WTC11 (cell line): ENCODE results near the gene GPHA2. TPM values are rescaled to one million over a fixed set of nuclear protein-coding genes. Genes with fewer than 3 reads are reported as not detected.

ENCODE experiments used
- ATAC-seq: fragments of 200-7000 bp; cut with Tn5 transposase; 2 replicates; pipeline ENCODE4 v1.10.0; 2021; ENCODE audit warnings: mild to moderate bottlenecking, moderate library complexity
- CTCF ChIA-PET: fragments of 300-600 bp; sonication (Branson Sonifier 250); formaldehyde crosslinking; loops from one replicate; lab custom pipeline; 2021; ENCODE audit warnings: antibody characterized with exemption; lab: Charles Lee
- POLR2A ChIA-PET: fragments of 350-600 bp; sonication (Branson Sonifier 250); formaldehyde crosslinking; loops from one replicate; lab custom pipeline; 2021; ENCODE audit warnings: antibody characterized with exemption; lab: Charles Lee
- DNase-seq: peaks from one replicate; pipeline ENCODE4 v3.0.0; 2021; ENCODE audit warnings: low spot score
- H3K27ac Mint-ChIP-seq: 2 replicates; pipeline ENCODE4 v1.8.0; 2021; ENCODE audit warnings: mixed read lengths
- H3K27me3 Mint-ChIP-seq: 2 replicates; pipeline ENCODE4 v1.8.0; 2021; ENCODE audit warnings: low read depth, mild to moderate bottlenecking, moderate library complexity, mixed read lengths
- H3K36me3 Mint-ChIP-seq: 2 replicates; pipeline ENCODE4 v1.8.0; 2021; ENCODE audit warnings: mixed read lengths
- H3K4me1 Mint-ChIP-seq: 2 replicates; pipeline ENCODE4 v1.8.0; 2022; ENCODE audit warnings: mixed read lengths
- H3K4me3 Mint-ChIP-seq: 2 replicates; pipeline ENCODE4 v1.8.0; 2021; ENCODE audit warnings: mild to moderate bottlenecking, moderate library complexity, mixed read lengths
- H3K9me3 Mint-ChIP-seq: 2 replicates; pipeline ENCODE4 v1.8.0; 2021; ENCODE audit warnings: mixed read lengths
- CBFB ChIP-seq: sonication (generic); formaldehyde crosslinking; IDR thresholded peaks from 2 replicates; pipeline ENCODE4 v1.8.1; 2022; ENCODE audit warnings: mild to moderate bottlenecking, low read depth, missing genetic modification reagents
- CREB1 ChIP-seq: sonication (generic); formaldehyde crosslinking; IDR thresholded peaks from 2 replicates; pipeline ENCODE4 v1.8.0; 2023; ENCODE audit warnings: mild to moderate bottlenecking, missing genetic modification reagents
- EMX1 ChIP-seq: fragments of 250-450 bp; sonication (Bioruptor Pico); IDR thresholded peaks from 2 replicates; pipeline ENCODE4 v1.8.0; 2021; ENCODE audit warnings: mild to moderate bottlenecking
- KAT7 ChIP-seq: sonication (generic); formaldehyde crosslinking; IDR thresholded peaks from 2 replicates; pipeline ENCODE4 v1.8.1; 2023; ENCODE audit warnings: missing genetic modification reagents, mild to moderate bottlenecking, borderline replicate concordance
- NR2C2 ChIP-seq: sonication (generic); formaldehyde crosslinking; IDR thresholded peaks from 2 replicates; pipeline ENCODE4 v1.8.0; 2022; ENCODE audit warnings: mild to moderate bottlenecking, missing genetic modification reagents
- OVOL2 ChIP-seq: fragments of 250-450 bp; sonication (Bioruptor Pico); IDR thresholded peaks from 2 replicates; pipeline ENCODE4 v1.9.0; 2021; ENCODE audit warnings: mild to moderate bottlenecking, borderline replicate concordance
- TEAD4 ChIP-seq: sonication (generic); formaldehyde crosslinking; IDR thresholded peaks from 2 replicates; pipeline ENCODE4 v1.8.0; 2022; ENCODE audit warnings: mild to moderate bottlenecking, missing genetic modification reagents
- ZNF219 ChIP-seq: sonication (generic); formaldehyde crosslinking; IDR thresholded peaks from 2 replicates; pipeline ENCODE4 v1.8.0; 2023; ENCODE audit warnings: missing genetic modification reagents, mild to moderate bottlenecking, borderline replicate concordance
- ZNF232 ChIP-seq: sonication (generic); formaldehyde crosslinking; IDR thresholded peaks from 2 replicates; pipeline ENCODE4 v1.8.0; 2022; ENCODE audit warnings: mild to moderate bottlenecking, missing genetic modification reagents
- ZNF396 ChIP-seq: fragments of 250-450 bp; sonication (Bioruptor Pico); IDR thresholded peaks from 2 replicates; pipeline ENCODE4 v1.8.0; 2021; ENCODE audit warnings: mild to moderate bottlenecking, moderate library complexity, borderline replicate concordance
- total RNA-seq: library from RNA; stranded (reverse); gene quantifications from 3 replicates; pipeline ENCODE4 v1.2.3, GENCODE V29; 2021
- TF ChIP-seq, protein P1 (sequence below): sonication (generic); formaldehyde crosslinking; IDR thresholded peaks from 2 replicates; pipeline ENCODE4 v1.8.1; 2022; ENCODE audit warnings: mild to moderate bottlenecking, missing genetic modification reagents, moderate library complexity, borderline replicate concordance
- TF ChIP-seq, protein P2 (sequence below): fragments of 250-450 bp; sonication (Bioruptor Pico); IDR thresholded peaks from 2 replicates; pipeline ENCODE4 v1.9.0; 2021; ENCODE audit warnings: mild to moderate bottlenecking, borderline replicate concordance
- TF ChIP-seq, protein P3 (sequence below): sonication (generic); formaldehyde crosslinking; IDR thresholded peaks from 2 replicates; pipeline ENCODE4 v1.8.0; 2022; ENCODE audit warnings: mild to moderate bottlenecking, missing genetic modification reagents
- TF ChIP-seq, protein P4 (sequence below): sonication (generic); formaldehyde crosslinking; conservative IDR thresholded peaks from 2 replicates; pipeline ENCODE4 v1.8.1; 2023; ENCODE audit warnings: mild to moderate bottlenecking, low read depth, missing genetic modification reagents, moderate library complexity

Gene GPHA2
- total RNA-seq, 1 experiment from 2014 or later, result 1.6 TPM

DNA sequence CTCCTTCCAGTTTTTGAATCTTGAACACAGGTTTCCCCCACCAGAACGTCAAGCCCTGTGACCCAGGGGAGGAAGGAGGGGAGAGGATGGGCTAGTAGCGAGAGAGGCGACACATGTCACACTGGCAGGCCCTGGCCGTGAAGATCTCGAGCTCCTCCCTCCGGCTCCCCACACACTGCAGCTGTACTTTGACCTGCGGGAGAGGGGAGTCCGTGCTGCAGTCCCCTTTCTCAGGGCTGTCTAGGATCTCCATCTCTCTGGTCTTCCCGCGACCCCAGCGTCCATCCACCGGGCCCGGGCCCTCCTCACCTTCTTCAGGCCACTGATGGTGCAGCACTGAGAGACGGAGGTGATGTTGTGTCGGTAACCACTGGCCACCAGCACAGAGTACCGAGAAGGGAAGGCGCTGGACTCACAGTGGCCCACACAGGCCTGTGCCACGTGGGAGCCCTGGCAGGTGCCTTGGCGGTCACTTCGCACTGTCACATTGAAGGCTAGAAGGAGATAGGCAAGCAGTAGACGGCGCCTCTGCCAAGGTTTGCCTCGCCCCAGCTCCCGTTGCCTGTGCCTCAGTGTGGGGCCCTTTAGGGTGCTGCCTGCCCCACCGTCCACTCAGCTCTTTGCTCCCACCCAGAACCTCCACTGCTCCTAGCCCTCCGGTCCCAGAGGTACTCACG is 873 bp downstream of the GPHA2 start:
- ChIA-PET POLR2A (interaction anchor here (0.6 to 1.2 kb wide), 5 partner anchors 10 to 744 kb away, joined by 3 to 6 read pairs (median 3); partner anchors contain the start of gene PPP2R5B), CTCF (interaction anchor here (0.5 to 4.3 kb wide), 10 partner anchors 10 to 791 kb away, joined by 3 to 30 read pairs (median 8); partner anchors contain the start of genes ARL2 and BATF2)
- DNase-seq (no peak), ATAC-seq (peak; percentile 27)
- Mint-ChIP-seq H3K4me1 (peaks cover 24% of the 10 kb centered on the region), H3K9me3 (no peaks in the 10 kb centered on the region), H3K36me3 (peaks cover 3% of the 10 kb centered on the region), H3K4me3 (no peak overlapping the region), H3K27me3 (no peaks in the 10 kb centered on the region), H3K27ac (no peak overlapping the region)
- TF ChIP-seq ZNF396 (CRISPR knock-in tag), result no peak
- 0 out of 2 replicates have a peak, but pooled peaks have one; percentile 8 for TF ChIP-seq CREB1 (CRISPR knock-in tag)

DNA sequence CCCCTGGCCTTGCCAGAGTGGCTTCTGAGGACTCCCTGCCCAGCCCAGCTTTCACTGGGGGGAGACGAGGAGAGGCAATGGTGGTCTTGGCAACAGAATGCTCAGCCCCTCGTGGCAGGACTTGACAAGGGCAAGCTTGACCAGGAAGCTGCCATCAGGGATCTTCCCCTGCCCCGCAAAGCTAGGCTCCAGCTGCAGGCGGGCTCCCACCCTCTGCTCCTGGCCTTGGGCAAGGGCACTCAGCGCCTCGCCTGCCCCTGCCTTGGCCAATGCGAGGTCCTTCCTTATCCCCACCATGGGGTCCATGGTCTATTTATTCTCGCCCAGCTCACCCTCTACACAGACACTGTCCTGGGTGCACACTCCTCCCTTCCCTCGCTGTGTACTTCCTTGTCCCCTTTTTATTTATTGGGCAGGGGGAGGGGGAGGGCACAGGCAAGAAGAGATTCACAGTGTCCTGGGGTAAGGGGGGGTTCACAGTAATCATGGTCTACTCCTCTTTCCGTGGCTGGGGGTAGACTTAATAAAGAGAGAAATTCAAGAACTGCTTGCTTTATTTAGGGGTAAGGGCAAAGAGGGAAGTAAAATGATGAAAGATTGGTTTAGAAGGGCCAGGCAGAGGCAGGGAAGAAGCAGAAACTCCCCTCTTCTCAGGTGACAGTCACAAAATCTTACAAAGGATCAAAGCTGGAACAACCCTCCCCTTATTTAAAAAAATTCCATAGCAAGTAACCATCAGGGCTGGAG is 1.6 kb downstream of the GPHA2 start:
- no peaks in the 10 kb centered on the region for H3K9me3 Mint-ChIP-seq
- ChIA-PET CTCF (interaction anchor here (0.5 to 4.3 kb wide), 8 partner anchors 14 to 791 kb away, joined by 3 to 30 read pairs (median 7); partner anchors contain the start of gene BATF2), POLR2A (interaction anchor here (0.6 to 1.1 kb wide), 2 partner anchors 10 to 743 kb away, joined by 3 to 6 read pairs; partner anchors contain the start of gene PPP2R5B)
- H3K36me3 Mint-ChIP-seq, result peaks cover 3% of the 10 kb centered on the region
- DNase-seq, result no peak
- H3K4me3 Mint-ChIP-seq, result no peak overlapping the region
- peaks cover 24% of the 10 kb centered on the region for H3K4me1 Mint-ChIP-seq
- H3K27ac Mint-ChIP-seq, result no peak overlapping the region
- TF ChIP-seq KAT7 (CRISPR knock-in tag) (no peak), OVOL2 (CRISPR knock-in tag) (no peak), NR2C2 (CRISPR knock-in tag) (no peak), ZNF219 (CRISPR knock-in tag) (no peak), TEAD4 (CRISPR knock-in tag) (no peak), ZNF232 (CRISPR knock-in tag) (no peak), EMX1 (CRISPR knock-in tag) (no peak), ZNF396 (CRISPR knock-in tag) (no peak), CBFB (CRISPR knock-in tag) (no peak)
- TF ChIP-seq, protein P1, sequence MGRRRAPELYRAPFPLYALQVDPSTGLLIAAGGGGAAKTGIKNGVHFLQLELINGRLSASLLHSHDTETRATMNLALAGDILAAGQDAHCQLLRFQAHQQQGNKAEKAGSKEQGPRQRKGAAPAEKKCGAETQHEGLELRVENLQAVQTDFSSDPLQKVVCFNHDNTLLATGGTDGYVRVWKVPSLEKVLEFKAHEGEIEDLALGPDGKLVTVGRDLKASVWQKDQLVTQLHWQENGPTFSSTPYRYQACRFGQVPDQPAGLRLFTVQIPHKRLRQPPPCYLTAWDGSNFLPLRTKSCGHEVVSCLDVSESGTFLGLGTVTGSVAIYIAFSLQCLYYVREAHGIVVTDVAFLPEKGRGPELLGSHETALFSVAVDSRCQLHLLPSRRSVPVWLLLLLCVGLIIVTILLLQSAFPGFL, result no peak
- TF ChIP-seq, protein P2, sequence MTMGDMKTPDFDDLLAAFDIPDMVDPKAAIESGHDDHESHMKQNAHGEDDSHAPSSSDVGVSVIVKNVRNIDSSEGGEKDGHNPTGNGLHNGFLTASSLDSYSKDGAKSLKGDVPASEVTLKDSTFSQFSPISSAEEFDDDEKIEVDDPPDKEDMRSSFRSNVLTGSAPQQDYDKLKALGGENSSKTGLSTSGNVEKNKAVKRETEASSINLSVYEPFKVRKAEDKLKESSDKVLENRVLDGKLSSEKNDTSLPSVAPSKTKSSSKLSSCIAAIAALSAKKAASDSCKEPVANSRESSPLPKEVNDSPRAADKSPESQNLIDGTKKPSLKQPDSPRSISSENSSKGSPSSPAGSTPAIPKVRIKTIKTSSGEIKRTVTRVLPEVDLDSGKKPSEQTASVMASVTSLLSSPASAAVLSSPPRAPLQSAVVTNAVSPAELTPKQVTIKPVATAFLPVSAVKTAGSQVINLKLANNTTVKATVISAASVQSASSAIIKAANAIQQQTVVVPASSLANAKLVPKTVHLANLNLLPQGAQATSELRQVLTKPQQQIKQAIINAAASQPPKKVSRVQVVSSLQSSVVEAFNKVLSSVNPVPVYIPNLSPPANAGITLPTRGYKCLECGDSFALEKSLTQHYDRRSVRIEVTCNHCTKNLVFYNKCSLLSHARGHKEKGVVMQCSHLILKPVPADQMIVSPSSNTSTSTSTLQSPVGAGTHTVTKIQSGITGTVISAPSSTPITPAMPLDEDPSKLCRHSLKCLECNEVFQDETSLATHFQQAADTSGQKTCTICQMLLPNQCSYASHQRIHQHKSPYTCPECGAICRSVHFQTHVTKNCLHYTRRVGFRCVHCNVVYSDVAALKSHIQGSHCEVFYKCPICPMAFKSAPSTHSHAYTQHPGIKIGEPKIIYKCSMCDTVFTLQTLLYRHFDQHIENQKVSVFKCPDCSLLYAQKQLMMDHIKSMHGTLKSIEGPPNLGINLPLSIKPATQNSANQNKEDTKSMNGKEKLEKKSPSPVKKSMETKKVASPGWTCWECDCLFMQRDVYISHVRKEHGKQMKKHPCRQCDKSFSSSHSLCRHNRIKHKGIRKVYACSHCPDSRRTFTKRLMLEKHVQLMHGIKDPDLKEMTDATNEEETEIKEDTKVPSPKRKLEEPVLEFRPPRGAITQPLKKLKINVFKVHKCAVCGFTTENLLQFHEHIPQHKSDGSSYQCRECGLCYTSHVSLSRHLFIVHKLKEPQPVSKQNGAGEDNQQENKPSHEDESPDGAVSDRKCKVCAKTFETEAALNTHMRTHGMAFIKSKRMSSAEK (CRISPR knock-in tag), result no peak
- TF ChIP-seq, protein P3, sequence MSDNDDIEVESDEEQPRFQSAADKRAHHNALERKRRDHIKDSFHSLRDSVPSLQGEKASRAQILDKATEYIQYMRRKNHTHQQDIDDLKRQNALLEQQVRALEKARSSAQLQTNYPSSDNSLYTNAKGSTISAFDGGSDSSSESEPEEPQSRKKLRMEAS, result no peak
- TF ChIP-seq, protein P4, sequence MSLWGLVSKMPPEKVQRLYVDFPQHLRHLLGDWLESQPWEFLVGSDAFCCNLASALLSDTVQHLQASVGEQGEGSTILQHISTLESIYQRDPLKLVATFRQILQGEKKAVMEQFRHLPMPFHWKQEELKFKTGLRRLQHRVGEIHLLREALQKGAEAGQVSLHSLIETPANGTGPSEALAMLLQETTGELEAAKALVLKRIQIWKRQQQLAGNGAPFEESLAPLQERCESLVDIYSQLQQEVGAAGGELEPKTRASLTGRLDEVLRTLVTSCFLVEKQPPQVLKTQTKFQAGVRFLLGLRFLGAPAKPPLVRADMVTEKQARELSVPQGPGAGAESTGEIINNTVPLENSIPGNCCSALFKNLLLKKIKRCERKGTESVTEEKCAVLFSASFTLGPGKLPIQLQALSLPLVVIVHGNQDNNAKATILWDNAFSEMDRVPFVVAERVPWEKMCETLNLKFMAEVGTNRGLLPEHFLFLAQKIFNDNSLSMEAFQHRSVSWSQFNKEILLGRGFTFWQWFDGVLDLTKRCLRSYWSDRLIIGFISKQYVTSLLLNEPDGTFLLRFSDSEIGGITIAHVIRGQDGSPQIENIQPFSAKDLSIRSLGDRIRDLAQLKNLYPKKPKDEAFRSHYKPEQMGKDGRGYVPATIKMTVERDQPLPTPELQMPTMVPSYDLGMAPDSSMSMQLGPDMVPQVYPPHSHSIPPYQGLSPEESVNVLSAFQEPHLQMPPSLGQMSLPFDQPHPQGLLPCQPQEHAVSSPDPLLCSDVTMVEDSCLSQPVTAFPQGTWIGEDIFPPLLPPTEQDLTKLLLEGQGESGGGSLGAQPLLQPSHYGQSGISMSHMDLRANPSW (CRISPR knock-in tag), result no peak
- no peak for ATAC-seq
- no peaks in the 10 kb centered on the region for H3K27me3 Mint-ChIP-seq
